Mammary epithelial cell (primary cell): ENCODE data around the gene PSENEN.

Experiments used
- EZH2 ChIP-seq: IDR thresholded peaks from 2 replicates; pipeline ENCODE4 v1.6.1; 2012; ENCODE audit warnings: low read length, inconsistent platforms, borderline replicate concordance
- TF ChIP-seq, protein P1 (sequence below), 2 donors: IDR thresholded peaks in 1 of 2; conservative IDR thresholded peaks in 1 of 2; 2 replicates each; pipeline ENCODE4 v1.5.1; 2011 to 2012; ENCODE audit warnings: inconsistent platforms in 2 of 2, low read length in 2 of 2, mild to moderate bottlenecking in 2 of 2, control low read depth in 1 of 2, low read depth in 1 of 2; ENCODE audit not compliant: insufficient read depth in 1 of 2; ENCODE audit errors: extremely low read depth in 1 of 2

DNA sequence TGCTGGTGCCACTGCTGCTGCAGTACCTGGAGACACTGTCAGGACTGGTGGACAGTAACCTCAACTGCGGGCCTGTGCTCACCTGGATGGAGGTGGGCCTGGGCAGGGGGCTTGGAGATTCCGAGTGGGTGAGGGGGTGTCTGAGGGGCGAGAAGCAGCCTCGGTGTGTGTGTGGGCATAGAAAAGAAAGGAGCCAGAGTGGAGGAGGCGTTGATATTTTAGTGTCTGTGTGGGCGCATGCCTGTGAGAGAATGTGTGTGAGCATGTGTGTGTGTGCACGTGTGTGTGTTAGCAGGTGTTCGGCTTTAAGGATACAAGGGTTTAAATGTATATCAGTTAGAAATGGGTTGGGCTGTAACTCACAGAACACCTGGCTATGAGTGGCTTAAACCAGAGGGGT, 33.6 kb downstream of the PSENEN start:
- TF ChIP-seq, protein P1, sequence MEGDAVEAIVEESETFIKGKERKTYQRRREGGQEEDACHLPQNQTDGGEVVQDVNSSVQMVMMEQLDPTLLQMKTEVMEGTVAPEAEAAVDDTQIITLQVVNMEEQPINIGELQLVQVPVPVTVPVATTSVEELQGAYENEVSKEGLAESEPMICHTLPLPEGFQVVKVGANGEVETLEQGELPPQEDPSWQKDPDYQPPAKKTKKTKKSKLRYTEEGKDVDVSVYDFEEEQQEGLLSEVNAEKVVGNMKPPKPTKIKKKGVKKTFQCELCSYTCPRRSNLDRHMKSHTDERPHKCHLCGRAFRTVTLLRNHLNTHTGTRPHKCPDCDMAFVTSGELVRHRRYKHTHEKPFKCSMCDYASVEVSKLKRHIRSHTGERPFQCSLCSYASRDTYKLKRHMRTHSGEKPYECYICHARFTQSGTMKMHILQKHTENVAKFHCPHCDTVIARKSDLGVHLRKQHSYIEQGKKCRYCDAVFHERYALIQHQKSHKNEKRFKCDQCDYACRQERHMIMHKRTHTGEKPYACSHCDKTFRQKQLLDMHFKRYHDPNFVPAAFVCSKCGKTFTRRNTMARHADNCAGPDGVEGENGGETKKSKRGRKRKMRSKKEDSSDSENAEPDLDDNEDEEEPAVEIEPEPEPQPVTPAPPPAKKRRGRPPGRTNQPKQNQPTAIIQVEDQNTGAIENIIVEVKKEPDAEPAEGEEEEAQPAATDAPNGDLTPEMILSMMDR (conservative IDR thresholded peaks at IDR 0.05 in 1 of 2, IDR thresholded peaks at IDR 0.05 in 1 of 2; ENCODE audit: extremely low read depth in 1 of 2, insufficient read depth in 1 of 2, low read depth in 1 of 2, low read length in 2 of 2), result no peak
- TF ChIP-seq EZH2, result no peak
